ENCODE data around the gene GTF2F2.

Gene GTF2F2

DNA sequence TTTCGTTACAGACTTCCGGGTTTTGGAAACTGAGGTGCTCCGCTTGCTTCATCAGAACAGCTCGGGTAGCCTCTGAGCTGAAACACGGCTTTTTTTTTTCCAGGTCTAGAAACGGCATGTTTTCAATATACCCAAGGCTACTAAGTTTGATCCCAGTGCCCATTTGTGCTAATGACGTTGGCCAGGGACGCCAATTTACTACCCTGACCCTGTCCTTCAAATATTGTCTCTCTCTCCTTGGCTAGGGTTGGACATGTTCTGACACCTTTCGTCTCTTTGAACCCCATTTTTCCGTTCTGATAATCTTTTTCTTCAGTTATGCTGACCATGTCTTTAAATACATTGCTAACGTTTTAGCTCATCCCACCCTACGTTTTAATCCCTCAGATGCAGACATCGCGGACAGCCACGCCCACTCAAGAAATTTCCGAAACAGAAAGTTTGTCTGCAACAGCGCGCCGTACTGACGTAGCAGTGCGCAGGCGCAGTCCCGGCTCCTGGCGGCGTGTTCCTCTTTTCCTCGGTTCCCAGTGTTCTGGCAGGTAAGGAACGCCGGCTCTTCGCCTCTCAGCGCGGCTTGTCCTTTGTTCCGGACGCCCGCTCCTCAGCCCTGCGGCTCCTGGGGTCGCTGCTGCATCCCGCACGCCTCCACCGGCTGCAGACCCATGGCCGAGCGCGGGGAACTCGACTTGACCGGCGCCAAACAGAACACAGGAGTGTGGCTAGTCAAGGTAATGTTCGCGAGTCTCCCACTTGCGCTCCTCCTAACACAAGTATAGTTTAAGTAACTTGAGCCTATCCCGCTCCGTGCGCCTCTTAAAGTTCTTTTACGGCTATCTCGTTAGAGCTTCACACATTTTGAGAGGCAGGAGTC lies at the start of gene GTF2F2:
Gene GTF2F2, plus strand, starts transcription at position 520 of the 874 bp plus-strand sequence. Its CDS starts 146 bp downstream, at position 666.
- peak; percentile 87 for DNase-seq

DNA sequence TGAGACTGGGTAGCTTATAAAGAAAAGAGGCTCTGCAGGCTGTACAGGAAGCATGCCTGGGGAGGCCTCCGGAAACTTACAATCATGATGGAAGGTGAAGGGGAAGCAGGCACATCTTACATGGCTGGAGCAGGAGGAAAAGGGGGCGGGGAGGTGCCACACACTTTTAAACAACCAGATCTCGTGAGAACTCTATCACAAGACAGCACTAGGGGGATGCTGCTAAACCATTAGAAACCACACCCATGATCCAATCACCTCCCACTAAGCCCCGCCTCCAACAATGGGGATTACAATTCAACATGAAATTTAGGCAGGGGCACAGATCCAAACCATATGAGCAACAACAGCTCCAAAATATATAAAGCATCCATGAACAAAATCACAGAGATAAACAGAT lies 46.5 kb upstream of the GTF2F2 start:
- no peak for DNase-seq

GRCh38 chr13:45074721-45075120 lies 45.6 kb upstream of the GTF2F2 start:
- no peak for DNase-seq

GRCh38 chr13:45078003-45078402 lies 42.3 kb upstream of the GTF2F2 start:
- DNase-seq = no peak

DNA sequence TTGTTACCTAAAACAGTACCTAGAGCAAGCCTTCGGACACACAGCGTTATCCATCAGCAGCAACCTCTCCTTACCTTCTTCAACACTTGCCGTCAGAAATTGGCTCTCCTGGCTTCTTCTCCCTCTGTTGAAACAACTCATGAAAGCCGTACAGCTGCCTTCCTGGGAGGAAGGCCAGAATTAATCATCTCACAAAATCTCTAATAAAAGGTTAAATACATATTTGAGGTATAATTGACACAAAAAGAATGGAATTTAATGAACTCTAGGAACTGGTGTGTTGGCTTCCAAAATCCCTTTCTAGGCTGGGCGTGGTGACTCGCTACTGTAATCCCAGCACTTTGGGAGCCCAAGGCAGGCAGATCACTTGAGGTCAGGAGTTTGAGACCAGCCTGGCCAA lies 37.3 kb upstream of the GTF2F2 start:
- no peak for DNase-seq

GRCh38 chr13:45084515-45084914 lies 35.8 kb upstream of the GTF2F2 start:
- DNase-seq = no peak

GRCh38 chr13:45086484-45086883 lies 33.8 kb upstream of the GTF2F2 start:
- no peak for DNase-seq

GRCh38 chr13:45092663-45093062 lies 27.6 kb upstream of the GTF2F2 start:
- DNase-seq = no peak

DNA sequence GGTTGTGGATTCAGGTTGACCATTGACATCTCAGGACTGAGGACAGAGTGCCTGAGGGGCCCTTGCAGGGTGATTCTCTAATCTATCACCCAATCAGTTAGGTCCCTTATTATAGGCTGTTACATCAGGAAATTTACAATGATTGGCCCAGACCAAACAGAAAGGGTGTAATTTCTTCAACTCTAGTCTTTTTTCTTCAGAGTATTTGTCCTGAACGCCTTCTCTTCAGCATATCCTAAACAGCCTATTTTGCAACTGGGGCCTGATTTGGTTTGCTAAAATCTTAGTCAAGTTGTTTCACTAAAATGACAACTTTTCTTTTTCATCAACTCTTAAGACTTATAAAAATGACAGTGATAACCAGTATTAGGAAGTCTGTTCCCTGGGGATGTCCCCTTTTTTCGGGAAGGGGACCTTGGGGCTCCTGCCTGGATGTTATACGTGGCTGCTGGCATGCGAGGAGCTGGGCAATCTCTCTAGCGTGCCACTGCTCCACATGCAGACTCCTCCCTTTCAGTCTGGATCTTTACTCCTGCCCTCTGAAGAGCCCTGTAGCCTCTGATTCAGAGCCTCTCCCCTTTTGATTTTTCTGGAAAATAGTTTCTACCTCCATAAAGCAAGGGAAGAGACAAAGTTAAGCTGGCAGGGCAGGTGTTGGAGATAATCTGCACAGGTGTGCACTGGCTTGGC lies 19.6 kb upstream of the GTF2F2 start:
- no peak for DNase-seq

- no peak for DNase-seq
Observed at GRCh38 chr13:45101327-45102018, 18.8 kb upstream of the GTF2F2 start.

- no peak for DNase-seq
Observed at GRCh38 chr13:45102136-45102507, 18.2 kb upstream of the GTF2F2 start.

GRCh38 chr13:45103449-45103848 lies 16.9 kb upstream of the GTF2F2 start:
- DNase-seq = no peak

GRCh38 chr13:45104261-45104660 lies 16.0 kb upstream of the GTF2F2 start:
- no peak for DNase-seq

DNA sequence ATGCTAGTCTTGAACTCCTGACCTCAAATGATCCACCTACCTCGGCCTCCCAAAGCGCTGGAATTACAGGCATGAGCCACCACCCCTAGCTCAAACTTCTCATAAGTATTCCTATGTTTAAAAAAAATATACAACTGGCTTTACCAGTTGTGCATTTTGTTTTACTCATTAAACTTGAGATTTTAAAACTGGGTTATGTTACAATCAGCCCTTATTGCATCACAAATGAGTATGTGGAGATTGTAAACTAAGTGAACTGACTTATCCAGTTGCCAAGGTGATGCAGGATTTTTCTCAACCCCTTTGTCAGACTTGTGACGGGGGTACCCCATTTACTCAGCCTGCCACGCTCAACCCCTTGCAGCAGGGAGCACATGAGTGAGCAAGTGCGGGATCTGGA lies 14.4 kb upstream of the GTF2F2 start:
- no peak for DNase-seq

GRCh38 chr13:45107539-45107938 lies 12.8 kb upstream of the GTF2F2 start:
- no peak for DNase-seq

- no peak for DNase-seq
Observed at GRCh38 chr13:45108716-45109101, 11.6 kb upstream of the GTF2F2 start.

DNA sequence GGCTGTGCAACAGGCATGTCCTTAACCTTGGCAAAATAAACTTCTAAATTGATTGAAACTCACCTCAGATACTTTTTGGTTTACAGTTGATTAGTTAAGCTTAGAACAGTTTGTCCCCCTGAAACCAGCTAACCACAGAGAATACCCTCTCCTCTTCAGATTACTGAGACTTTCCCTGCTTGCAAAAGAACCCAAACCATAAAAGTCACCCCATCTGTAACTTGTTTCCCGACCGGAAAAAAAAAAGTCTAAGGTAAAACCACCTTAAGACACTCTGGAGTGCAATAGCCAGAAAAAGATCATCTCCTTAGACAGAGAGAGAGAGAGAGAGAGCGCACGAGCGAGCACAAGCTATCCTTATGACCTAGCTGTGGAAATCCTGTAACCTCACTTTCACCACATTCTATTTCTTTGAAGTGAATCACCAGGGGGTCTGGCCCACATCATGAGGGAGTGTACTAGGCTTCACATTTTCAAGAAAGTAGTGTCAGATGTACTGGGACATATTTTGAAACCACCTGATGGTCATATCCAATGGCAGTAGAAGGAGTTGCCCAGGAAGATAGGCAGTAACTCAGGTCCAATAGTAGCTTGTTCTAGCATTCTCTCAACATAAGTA lies 11.1 kb upstream of the GTF2F2 start:
- DNase-seq = no peak

DNA sequence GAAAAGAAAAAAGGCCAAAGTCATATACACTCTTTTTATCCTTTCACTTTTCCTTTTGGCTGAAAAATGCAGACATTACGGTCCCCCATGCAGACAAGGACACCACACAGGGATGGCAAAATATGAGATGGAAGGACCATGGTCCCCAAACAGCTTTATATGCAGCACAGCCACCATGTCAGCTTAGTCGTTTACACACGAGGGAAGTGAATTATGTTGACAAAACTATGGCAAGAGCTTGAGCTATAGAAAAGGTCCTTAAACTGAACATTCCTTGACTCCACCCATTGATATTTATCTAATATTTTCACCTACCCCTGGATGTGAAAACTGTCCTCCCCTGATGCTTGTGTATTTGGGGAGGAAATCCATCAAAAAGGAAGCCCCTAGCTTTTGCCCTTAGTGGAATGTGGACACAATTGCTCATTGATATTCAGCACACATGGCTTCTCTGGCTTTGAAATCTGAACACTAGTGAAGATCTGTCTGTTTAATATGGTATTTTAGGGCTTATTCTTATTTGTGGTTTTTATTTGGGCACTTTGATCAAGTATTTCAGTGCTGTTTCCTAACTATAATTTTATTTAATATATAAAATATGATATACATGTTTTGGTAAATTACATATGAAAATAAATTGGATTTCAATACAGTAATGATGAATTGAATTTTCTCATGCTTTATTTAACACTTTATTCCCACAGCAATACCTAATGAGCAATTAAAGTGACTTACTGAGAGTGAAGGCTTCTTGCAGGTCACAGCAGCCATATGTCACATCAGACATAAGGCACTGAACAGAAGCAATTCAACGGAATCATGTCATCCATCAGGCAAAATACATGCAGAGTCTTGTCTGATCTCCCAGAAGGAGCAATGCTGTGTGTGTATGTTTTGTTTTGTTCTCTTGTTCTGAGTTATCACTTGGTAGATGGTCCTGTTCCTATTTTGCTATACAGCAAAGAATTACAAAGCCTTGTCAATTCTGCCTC lies 6.8 kb upstream of the GTF2F2 start:
- no peak for DNase-seq

- peak; percentile 77 for DNase-seq
Observed at GRCh38 chr13:45119469-45119990, 780 bp upstream of the GTF2F2 start.

DNA sequence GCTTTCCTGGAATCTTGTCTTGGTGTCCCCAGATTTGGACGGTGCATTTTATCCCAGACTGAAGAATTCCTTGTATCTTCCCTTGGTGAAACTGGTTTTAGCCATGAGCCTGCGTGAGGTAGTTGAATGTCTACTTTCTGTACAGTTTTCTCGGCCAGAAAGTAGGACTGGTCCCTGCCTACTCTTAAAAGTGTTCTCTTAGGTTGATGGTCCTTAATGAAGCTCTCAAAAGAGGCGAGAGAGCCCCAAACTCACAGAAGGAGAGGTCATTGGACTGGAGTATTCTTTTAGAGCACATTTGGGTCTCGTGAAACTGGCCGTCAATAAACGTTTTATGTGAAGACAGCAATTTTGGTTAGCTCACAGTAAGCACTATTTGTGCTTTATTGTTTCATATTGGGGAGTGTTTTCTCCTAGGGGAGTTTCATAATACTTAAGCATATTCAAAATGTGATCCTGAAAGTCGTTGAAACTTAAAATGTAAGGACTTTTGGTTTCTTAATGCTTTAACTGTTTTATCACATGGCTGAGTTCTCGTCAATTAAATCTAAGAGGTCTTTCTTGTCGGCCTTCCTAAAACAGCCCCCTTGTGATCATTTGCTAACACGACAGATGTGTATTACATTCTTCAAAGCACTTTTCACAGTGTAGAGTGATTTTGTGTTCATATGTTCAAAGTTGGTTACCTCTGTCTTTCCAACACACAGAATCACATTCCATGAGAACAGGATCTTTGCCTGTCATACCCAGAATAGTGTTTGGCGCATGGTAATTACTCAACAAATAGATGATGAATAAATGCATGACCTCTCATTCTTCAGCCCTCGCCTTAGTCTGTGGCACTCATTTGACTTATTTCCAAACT lies 889 bp downstream of the GTF2F2 start:
- no peak for DNase-seq

GRCh38 chr13:45122941-45123340 lies 2.6 kb downstream of the GTF2F2 start:
- DNase-seq = no peak

Data from CD4-positive, alpha-beta T cell treated with Interleukin-15 for 1 hour (primary cell).